ENCODE results near the gene SUSD6.

- TF ChIP-seq POLR2AphosphoS5 (IDR thresholded peaks at IDR 0.05; ENCODE audit: low read depth, low read length) (no peak), POLR2A (IDR thresholded peaks at IDR 0.05; ENCODE audit: low read depth, low read length) (no peak), TAF1 (IDR thresholded peaks at IDR 0.05; ENCODE audit: borderline replicate concordance, low read depth, low read length) (no peak)
These were observed 139.1 kb downstream of the SUSD6 start for GRCh38 chr14:69750495-69750894.
